Memory B cell (primary cell): Measurements from ENCODE around the gene YPEL1.

Experiments
- ATAC-seq: fragments of 150-1000 bp; cut with Tn5 transposase; 2 replicates; pipeline ENCODE4 v1.10.0; 2021; ENCODE audit warnings: low read depth, mild to moderate bottlenecking, moderate library complexity
- DNase-seq, 2 donors: peaks; one replicate each; pipeline ENCODE4 v3.0.0; 2022; ENCODE audit warnings: low spot score in 2 of 2
- H3K27ac Mint-ChIP-seq: one replicate; pipeline ENCODE4 v1.8.0; 2022; ENCODE audit warnings: mild to moderate bottlenecking, moderate library complexity, mixed read lengths
- H3K27me3 Mint-ChIP-seq: one replicate; pipeline ENCODE4 v1.8.0; 2022; ENCODE audit warnings: mixed read lengths
- H3K36me3 Mint-ChIP-seq: one replicate; pipeline ENCODE4 v1.8.0; 2022; ENCODE audit warnings: mild to moderate bottlenecking, mixed read lengths
- H3K4me1 Mint-ChIP-seq: one replicate; pipeline ENCODE4 v1.8.0; 2022; ENCODE audit warnings: mixed read lengths
- H3K4me3 Mint-ChIP-seq: one replicate; pipeline ENCODE4 v1.8.0; 2022; ENCODE audit warnings: mild to moderate bottlenecking, moderate library complexity, mixed read lengths
- H3K9me3 Mint-ChIP-seq: one replicate; pipeline ENCODE4 v1.8.0; 2022; ENCODE audit warnings: mixed read lengths

Gene YPEL1

GRCh38 chr22:21703684-21704316 is 31.8 kb downstream of the YPEL1 start:
- Mint-ChIP-seq H3K9me3 (no peaks in the 10 kb centered on the region), H3K4me3 (no peak overlapping the region), H3K27ac (no peak overlapping the region), H3K27me3 (no peaks in the 10 kb centered on the region), H3K4me1 (peaks cover 3% of the 10 kb centered on the region), H3K36me3 (peaks cover 18% of the 10 kb centered on the region)
- DNase-seq = no peak
- no peak for ATAC-seq

- Mint-ChIP-seq H3K4me3 (no peak overlapping the region), H3K27me3 (no peaks in the 10 kb centered on the region), H3K4me1 (peaks cover 3% of the 10 kb centered on the region), H3K27ac (peak overlapping the region; percentile 89), H3K36me3 (peaks cover 18% of the 10 kb centered on the region), H3K9me3 (no peaks in the 10 kb centered on the region)
- DNase-seq (no peak), ATAC-seq (no peak)
Measured at GRCh38 chr22:21702700-21703683, 32.6 kb downstream of the YPEL1 start.

GRCh38 chr22:21702094-21702493 is 33.5 kb downstream of the YPEL1 start:
- Mint-ChIP-seq H3K9me3 (no peaks in the 10 kb centered on the region), H3K4me3 (no peak overlapping the region), H3K36me3 (peaks cover 19% of the 10 kb centered on the region), H3K27me3 (no peaks in the 10 kb centered on the region), H3K4me1 (peaks cover 3% of the 10 kb centered on the region), H3K27ac (peak overlapping the region; percentile 89)
- DNase-seq = no peak
- no peak for ATAC-seq

GRCh38 chr22:21701384-21701971 is 34.1 kb downstream of the YPEL1 start:
- peaks cover 3% of the 10 kb centered on the region for H3K4me1 Mint-ChIP-seq
- no peaks in the 10 kb centered on the region for H3K27me3 Mint-ChIP-seq
- ATAC-seq (no peak), DNase-seq (no peak)
- H3K9me3 Mint-ChIP-seq = no peaks in the 10 kb centered on the region
- peaks cover 25% of the 10 kb centered on the region for H3K36me3 Mint-ChIP-seq
- H3K4me3 Mint-ChIP-seq = no peak overlapping the region
- peak overlapping the region; percentile 89 for H3K27ac Mint-ChIP-seq

- H3K4me3 Mint-ChIP-seq = no peak overlapping the region
- no peaks in the 10 kb centered on the region for H3K9me3 Mint-ChIP-seq
- DNase-seq (no peak), ATAC-seq (no peak)
- H3K4me1 Mint-ChIP-seq = peaks cover 3% of the 10 kb centered on the region
- no peaks in the 10 kb centered on the region for H3K27me3 Mint-ChIP-seq
- peaks cover 29% of the 10 kb centered on the region for H3K36me3 Mint-ChIP-seq
- H3K27ac Mint-ChIP-seq = no peak overlapping the region
Measured at GRCh38 chr22:21700822-21701221, 34.8 kb downstream of the YPEL1 start.

- Mint-ChIP-seq H3K27ac (no peak overlapping the region), H3K4me3 (no peak overlapping the region), H3K9me3 (no peaks in the 10 kb centered on the region), H3K36me3 (peaks cover 32% of the 10 kb centered on the region), H3K27me3 (no peaks in the 10 kb centered on the region), H3K4me1 (peaks cover 5% of the 10 kb centered on the region)
- ATAC-seq (no peak), DNase-seq (no peak)
Measured at GRCh38 chr22:21699643-21700042, 36.0 kb downstream of the YPEL1 start.

- Mint-ChIP-seq H3K4me3 (no peak overlapping the region), H3K27ac (no peak overlapping the region), H3K27me3 (no peaks in the 10 kb centered on the region), H3K4me1 (peaks cover 5% of the 10 kb centered on the region), H3K9me3 (no peaks in the 10 kb centered on the region), H3K36me3 (peaks cover 32% of the 10 kb centered on the region)
- no peak for ATAC-seq
- DNase-seq = no peak
Measured at GRCh38 chr22:21698430-21699329, 36.9 kb downstream of the YPEL1 start.

GRCh38 chr22:21697880-21698279 is 37.7 kb downstream of the YPEL1 start:
- no peaks in the 10 kb centered on the region for H3K9me3 Mint-ChIP-seq
- H3K27ac Mint-ChIP-seq = no peak overlapping the region
- DNase-seq = no peak
- no peak overlapping the region for H3K4me3 Mint-ChIP-seq
- peaks cover 31% of the 10 kb centered on the region for H3K36me3 Mint-ChIP-seq
- peaks cover 5% of the 10 kb centered on the region for H3K4me1 Mint-ChIP-seq
- ATAC-seq = no peak
- H3K27me3 Mint-ChIP-seq = no peaks in the 10 kb centered on the region

GRCh38 chr22:21697021-21697771 is 38.4 kb downstream of the YPEL1 start:
- H3K36me3 Mint-ChIP-seq = peaks cover 26% of the 10 kb centered on the region

GRCh38 chr22:21696115-21696514 is 39.5 kb downstream of the YPEL1 start:
- H3K9me3 Mint-ChIP-seq = no peaks in the 10 kb centered on the region
- no peak for ATAC-seq
- peaks cover 23% of the 10 kb centered on the region for H3K36me3 Mint-ChIP-seq
- H3K4me3 Mint-ChIP-seq = no peak overlapping the region
- no peak overlapping the region for H3K27ac Mint-ChIP-seq
- peaks cover 2% of the 10 kb centered on the region for H3K4me1 Mint-ChIP-seq
- no peaks in the 10 kb centered on the region for H3K27me3 Mint-ChIP-seq
- no peak for DNase-seq

More at GRCh38 chr22:21697021-21697771, 38.4 kb downstream of the YPEL1 start:
- Mint-ChIP-seq H3K9me3 (no peaks in the 10 kb centered on the region), H3K4me3 (no peak overlapping the region), H3K4me1 (peaks cover 2% of the 10 kb centered on the region), H3K27ac (no peak overlapping the region), H3K27me3 (no peaks in the 10 kb centered on the region)
- no peak for DNase-seq
- ATAC-seq = no peak

GRCh38 chr22:21695430-21696085 is 40.0 kb downstream of the YPEL1 start:
- Mint-ChIP-seq H3K9me3 (no peaks in the 10 kb centered on the region), H3K4me1 (peaks cover 3% of the 10 kb centered on the region), H3K27ac (no peak overlapping the region), H3K27me3 (no peaks in the 10 kb centered on the region), H3K4me3 (no peak overlapping the region), H3K36me3 (peaks cover 20% of the 10 kb centered on the region)
- no peak for DNase-seq
- no peak for ATAC-seq

GRCh38 chr22:21694795-21695429 is 40.7 kb downstream of the YPEL1 start:
- peaks cover 5% of the 10 kb centered on the region for H3K4me1 Mint-ChIP-seq
- ATAC-seq (no peak), DNase-seq (no peak)
- H3K4me3 Mint-ChIP-seq = no peak overlapping the region
- H3K27me3 Mint-ChIP-seq = no peaks in the 10 kb centered on the region
- H3K9me3 Mint-ChIP-seq = no peaks in the 10 kb centered on the region
- H3K36me3 Mint-ChIP-seq = peaks cover 22% of the 10 kb centered on the region
- H3K27ac Mint-ChIP-seq = peak overlapping the region; percentile 28
